ENCODE data around the gene MCRIP2.

The MCRIP2 gene

GRCh38 chr16:672371-672770 is 30.7 kb downstream of the MCRIP2 start:
- DNase-seq (ENCODE audit: extremely low spot score), result no peak
- CTCF ChIA-PET, result no interaction called here
- POLR2A ChIA-PET, result interaction anchor here (0.6 kb wide), 1 partner anchor 43 kb away, joined by 6 read pairs; no protein-coding TSS in a partner anchor
- no peak for TF ChIP-seq CTCF (IDR thresholded peaks at IDR 0.05; ENCODE audit: control extremely low read depth, extremely low read depth, low read depth, missing control alignments)

DNA sequence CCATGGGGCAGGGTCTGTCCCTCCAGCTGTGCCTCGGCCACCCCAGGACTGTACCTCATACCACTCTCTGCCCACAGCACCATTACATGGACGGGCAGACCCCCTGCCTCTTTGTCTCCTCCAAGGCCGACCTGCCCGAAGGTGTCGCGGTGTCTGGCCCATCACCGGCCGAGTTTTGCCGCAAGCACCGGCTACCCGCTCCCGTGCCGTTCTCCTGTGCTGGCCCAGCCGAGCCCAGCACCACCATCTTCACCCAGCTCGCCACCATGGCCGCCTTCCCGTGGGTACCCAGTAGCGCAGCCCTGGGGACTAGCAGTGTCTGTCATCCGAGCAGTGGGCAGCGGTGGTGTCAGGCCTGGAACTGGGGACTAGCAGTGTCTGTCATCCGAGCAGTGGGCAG is 31.2 kb downstream of the MCRIP2 start:
- no peak for DNase-seq (ENCODE audit: extremely low spot score)
- TF ChIP-seq CTCF (IDR thresholded peaks at IDR 0.05; ENCODE audit: control extremely low read depth, extremely low read depth, low read depth, missing control alignments), result no peak
- CTCF ChIA-PET, result no interaction called here
- POLR2A ChIA-PET, result interaction anchor here (0.7 kb wide), 1 partner anchor 31 kb away, joined by 3 read pairs; the partner anchor contains the start of gene MCRIP2

DNA sequence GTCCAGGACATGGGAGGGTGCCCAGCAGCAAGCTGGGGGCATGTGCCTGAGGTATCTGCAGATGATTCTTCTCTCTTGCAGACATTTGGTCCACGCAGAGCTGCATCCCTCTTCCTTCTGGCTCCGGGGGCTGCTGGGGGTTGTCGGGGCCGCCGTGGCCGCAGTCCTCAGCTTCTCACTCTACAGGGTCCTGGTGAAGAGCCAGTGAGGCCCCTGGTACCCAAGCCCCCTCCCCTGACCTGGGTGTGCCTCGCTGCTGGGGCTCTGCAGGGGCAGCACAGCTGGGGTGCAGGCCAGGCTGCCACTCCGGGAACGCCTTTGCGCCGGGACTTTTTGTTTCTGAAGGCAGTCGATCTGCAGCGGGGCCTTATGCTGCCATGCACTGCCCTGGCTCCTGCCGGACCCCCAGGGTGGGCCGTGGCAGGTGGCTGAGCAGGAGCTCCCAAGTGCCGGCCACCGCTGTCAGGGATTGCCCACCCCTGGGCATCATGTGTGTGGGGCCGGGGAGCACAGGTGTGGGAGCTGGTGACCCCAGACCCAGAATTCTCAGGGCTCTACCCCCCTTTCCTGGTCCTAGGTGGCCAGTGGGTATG is 31.9 kb downstream of the MCRIP2 start:
- CTCF ChIA-PET, result no interaction called here
- DNase-seq (ENCODE audit: extremely low spot score), result no peak
- POLR2A ChIA-PET, result interaction anchor here (0.7 kb wide), 1 partner anchor 32 kb away, joined by 3 read pairs; the partner anchor contains the start of gene MCRIP2
- TF ChIP-seq CTCF (IDR thresholded peaks at IDR 0.05; ENCODE audit: control extremely low read depth, extremely low read depth, low read depth, missing control alignments), result no peak

DNA sequence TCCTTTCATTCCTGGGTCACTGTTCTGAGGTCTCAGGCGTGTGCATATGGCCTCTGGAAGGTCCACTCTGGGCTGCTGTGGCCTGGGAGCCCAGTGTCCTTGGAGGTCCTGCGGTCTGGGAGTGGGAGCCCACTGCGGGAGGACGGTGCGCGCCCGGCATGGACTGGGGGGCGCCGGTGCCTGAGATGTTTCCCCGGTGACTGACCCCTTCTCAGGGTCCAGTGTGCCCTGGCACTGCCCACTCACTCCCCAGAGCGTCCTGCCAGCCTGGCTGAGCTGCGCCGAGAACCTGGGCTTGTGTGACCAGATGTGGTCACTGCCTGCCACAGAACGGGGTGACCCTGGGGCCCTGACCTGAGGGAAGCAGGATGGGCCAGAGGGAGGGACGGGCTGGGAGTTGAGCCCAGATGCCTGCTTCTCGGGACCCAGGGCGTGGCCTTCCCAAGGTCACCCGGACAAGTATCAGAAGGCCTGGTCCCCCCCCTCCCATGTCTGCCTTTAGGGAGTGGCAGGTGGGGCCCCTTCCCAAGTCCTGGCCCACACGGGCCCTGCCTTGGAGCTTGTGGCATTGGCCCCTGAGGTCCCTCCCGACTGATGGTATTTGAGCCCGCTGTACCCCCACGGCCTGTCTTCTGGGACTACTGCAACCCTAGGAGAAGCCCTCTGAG is 32.7 kb downstream of the MCRIP2 start:
- CTCF ChIA-PET, result interaction anchor here (1.4 to 1.6 kb wide), 3 partner anchors 11 to 15 kb away, joined by 3 to 5 read pairs (median 3); no protein-coding TSS in a partner anchor
- DNase-seq (ENCODE audit: extremely low spot score), result no peak
- TF ChIP-seq CTCF (IDR thresholded peaks at IDR 0.05; ENCODE audit: control extremely low read depth, extremely low read depth, low read depth, missing control alignments), result no peak
- POLR2A ChIA-PET, result no interaction called here

GRCh38 chr16:674968-675883 is 33.6 kb downstream of the MCRIP2 start, which contains the start of gene RHBDL1:
Gene RHBDL1 (plus strand): TSS chr16:675671. CDS start chr16:675791, 120 bp downstream.
- ChIA-PET POLR2A (no interaction called here), CTCF (interaction anchor here (1.0 to 1.6 kb wide), 6 partner anchors 8 to 27 kb away, joined by 3 to 5 read pairs (median 4); partner anchors contain the start of gene JMJD8)
- DNase-seq (ENCODE audit: extremely low spot score), result no peak
- no peak for TF ChIP-seq CTCF (IDR thresholded peaks at IDR 0.05; ENCODE audit: control extremely low read depth, extremely low read depth, low read depth, missing control alignments)
